Hindlimb muscle (tissue), 1 donor: ENCODE data around the gene ANXA2R. TPM values are rescaled to one million over a fixed set of nuclear protein-coding genes. Genes with fewer than 3 reads are reported as not detected.
"Not testable (repeated sequence)": the region's sequence is repeated elsewhere in the genome, so short reads cannot be mapped to it uniquely, and the experiment has no call there.

ENCODE experiments used
- DNase-seq: peaks from one replicate; pipeline ENCODE4 v3.0.0-alpha.2; 2013
- polyA plus RNA-seq: library from polyadenylated mRNA; unstranded; fragments of 120-200 nt; gene quantifications from one replicate; pipeline ENCODE4 v1.2.1, GENCODE V29; 2013; ENCODE audit not compliant: insufficient read length

ANXA2R gene
- polyA plus RNA-seq, 1 donor = 1.5 TPM

DNA sequence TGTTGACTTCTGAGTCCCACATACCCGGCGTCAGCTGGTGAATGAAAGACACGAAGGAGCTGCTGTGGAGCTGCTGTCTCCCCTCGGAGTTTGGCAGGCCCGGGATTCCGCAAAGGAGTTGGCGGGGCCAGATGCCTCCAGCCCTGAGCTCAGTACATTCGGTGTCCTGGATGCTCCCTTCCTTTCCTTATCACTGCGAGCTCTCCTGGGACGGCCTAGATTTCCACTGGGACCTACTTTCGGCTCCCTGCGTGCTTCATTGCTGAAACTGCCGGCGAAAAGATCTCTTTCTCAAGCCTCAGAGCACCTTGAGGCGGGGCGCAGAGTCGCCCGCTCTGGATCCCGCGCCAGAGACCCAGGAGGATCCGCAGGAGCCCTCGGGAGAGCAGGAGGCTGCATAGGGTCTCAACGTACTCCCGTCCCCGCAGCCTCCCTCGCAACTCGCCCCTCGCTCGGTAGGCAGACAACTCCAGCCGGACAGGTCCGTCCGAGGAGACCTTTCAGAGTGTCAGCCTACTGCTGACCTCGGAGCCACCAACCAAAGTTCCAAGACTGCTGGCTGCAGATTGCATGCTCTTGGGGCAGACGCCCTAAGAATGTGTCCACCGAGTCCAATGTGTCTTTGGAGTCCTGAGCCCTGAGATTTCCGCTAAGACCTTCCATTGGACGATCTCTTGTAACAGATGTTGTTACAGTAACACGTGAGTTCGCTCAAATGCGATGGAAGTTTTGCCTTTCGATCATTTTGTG lies 6.1 kb downstream of the ANXA2R start:
- DNase-seq = no peak

DNA sequence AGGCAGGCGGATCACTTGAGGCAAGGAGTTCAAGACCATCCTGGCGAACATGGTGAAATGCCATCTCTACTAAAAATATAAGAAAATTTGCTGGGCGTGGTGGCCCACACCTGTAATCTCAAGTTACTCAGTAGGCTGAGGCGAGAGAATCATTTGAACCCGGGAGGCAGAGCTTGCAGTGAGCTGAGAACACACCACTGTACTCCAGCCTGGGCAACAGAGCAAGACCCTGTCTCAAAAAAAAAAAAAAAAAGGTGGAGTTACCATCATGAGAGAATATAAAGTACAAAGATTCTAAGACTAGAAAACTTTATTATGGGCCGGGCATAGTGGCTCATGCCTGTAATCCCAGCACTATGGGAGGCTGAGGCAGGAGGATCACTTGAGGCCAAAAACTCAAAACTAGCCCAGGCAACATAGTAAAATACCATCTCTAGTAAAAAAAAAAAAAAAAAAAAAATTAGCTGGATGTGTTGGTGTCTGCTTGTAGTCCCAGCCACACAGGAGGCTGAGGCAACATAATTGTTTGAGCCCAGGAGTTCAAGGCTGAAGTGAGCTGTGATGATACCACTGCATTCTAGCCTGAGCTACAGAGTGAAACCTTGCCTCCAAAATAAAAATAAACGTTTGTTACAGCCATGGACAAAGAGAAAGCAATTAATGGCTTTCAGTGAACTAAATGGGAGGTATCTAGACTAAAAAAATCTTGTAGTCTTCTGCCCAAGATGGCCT lies 12.9 kb downstream of the ANXA2R start:
- DNase-seq = no peak

DNA sequence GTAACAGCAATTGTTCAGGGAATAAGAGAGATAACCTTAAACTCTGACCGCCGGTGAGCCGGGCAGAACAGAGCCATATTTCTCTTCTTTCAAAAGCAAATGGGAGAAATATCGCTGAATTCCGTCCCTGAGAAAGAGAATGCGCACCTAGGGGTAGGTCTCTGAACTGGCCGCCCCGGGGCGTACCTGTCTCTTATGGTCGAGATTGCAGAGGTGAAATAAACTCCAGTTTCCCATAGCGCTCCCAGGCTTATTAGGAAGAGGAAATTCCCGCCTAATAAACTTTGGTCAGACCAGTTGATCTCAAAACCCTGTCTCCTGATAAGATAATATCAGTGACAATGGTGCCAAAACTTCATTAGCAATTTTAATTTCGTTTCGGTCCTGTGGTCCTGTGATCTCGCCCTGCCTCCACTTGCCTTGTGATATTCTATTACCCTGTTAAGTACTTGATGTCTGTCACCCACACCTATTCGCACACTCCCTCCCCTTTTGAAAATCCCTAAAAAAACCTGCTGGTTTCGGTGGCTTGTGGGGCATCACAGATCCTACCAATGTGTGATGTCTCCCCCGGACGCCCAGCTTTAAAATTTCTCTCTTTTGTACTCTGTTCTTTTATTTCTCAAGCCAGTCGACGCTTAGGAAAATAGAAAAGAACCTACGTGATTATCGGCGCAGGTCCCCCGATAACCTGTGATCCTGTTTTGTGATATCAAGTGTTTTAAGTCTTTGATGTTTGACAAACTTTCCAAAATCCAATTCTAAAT lies 14.8 kb downstream of the ANXA2R start:
- not testable (repeated sequence) for DNase-seq

DNA sequence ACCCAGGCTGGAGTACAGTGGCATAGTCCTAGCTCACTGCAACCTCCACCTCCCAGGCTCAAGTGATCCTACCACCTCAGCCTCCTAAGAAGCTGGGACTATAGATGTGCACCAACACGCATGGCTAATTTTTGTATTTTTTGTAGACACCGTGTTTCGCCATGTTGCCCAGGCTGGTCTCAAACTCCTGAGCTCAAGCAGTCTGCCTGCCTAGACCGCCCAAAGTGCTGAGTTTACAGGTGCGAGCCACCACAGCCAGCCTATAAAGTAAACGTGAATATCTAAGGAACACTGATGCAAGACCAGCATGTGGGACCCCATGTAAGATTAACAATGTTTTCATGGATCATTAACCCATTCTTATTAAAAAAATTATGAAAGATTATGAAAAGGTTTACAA lies 15.9 kb downstream of the ANXA2R start:
- no peak for DNase-seq

DNA sequence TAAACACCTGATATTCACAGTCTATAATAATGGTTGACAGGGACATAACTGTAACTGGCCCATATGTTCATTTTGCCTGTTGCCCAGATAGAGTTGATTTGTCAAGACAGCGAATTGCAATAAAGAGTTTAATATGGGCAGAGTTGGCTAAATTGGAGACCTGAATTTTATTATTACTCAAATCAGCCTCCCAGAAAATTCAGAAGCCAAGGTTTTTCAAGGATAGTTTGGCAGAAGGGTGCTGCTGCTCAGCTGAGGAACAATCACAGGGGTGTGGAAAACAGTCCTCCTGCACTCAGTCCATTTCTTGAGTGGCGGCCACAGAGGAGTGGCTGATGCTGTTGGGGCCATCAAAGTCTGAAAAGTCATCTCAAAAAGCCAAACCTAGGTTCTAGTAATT lies 19.0 kb downstream of the ANXA2R start:
- no peak for DNase-seq

DNA sequence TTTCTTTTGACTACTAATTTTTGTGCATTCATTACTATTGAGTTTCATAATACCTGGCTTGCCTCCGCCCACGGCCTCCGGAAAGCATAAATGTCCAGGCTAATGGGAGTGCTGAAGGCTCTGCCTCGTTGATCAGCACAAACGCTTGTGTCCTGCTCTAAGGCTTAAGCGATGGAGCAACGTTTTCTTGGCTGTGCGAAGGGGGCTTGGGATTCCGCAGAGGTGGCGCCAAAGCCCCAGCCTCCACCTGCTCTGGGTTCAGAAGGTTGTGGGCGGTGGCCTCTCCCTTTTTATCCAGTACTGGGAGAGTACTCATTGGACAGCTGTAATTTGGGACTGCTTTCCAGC lies 19.7 kb downstream of the ANXA2R start:
- no peak for DNase-seq

DNA sequence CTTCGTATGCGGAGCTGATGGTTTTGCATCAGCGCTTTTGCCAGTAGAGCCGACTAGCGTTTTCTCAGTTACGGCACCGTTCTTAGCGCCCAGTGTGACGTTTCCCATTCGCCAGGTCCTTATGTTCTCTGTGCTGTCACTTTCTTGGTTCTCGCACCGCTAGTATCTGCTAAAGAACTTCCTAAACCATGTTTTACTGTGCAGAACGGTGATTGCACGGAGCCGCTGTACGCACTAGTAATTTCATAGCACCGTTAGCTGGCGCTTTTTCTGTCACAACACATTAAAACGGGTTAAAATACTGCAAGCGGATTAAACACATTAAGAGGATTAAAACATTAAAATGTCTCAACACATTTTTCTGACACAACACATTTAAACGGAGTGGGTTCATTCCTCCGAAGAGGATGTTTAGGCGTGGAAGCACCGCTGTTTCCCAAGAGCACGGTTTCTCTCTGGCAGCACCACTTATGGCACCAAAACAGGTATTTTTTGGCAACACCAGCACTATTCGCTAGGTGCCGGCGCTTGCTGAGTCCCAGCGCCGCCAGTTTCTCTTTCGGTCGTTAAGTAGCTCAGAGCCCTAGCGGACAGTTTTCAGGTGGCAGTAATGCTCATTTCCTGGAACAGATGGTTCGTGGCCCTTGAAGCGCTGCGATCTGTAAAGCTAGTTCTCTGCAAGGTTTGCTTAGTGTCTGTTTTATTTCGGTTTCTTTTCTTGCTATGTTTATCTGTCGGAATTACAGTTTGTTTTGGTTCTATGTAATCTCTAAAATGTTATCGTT lies 20.3 kb downstream of the ANXA2R start:
- DNase-seq = peak; percentile 52

DNA sequence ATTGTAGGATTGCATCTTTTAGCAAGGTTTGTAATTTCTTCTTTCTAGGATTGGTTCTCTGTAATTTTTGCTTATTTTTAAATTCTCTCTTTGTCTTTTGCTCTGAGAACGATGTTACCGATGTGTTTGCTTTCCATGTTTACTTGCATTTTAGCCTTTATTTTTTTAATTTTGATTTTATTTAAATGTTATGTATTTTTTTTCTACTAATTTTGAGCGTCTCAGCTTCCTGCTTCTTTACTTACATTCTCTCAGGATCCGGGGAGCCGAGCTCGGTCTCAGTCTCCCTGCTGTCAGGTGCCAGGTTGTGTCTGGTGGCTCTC lies 20.9 kb downstream of the ANXA2R start:
- no peak for DNase-seq

DNA sequence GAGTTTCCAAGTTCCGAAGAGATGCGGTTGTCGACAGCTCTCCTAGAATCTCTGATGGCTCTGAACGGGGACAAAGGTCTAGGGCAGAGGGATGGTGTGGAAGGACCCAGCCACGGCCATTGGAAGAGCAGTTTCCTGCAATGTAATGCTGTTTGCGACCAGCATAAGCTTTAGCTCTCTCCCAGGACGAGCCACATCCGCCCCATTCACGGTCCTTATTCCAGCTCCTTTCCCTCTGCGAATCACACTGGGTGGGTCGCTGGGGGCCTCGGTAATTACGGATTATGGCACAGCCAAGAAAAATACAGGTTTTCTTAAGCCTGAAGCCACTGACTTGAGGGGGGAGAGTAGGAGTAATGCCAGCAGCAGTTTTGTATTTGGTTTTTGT lies 22.7 kb downstream of the ANXA2R start:
- DNase-seq = no peak

DNA sequence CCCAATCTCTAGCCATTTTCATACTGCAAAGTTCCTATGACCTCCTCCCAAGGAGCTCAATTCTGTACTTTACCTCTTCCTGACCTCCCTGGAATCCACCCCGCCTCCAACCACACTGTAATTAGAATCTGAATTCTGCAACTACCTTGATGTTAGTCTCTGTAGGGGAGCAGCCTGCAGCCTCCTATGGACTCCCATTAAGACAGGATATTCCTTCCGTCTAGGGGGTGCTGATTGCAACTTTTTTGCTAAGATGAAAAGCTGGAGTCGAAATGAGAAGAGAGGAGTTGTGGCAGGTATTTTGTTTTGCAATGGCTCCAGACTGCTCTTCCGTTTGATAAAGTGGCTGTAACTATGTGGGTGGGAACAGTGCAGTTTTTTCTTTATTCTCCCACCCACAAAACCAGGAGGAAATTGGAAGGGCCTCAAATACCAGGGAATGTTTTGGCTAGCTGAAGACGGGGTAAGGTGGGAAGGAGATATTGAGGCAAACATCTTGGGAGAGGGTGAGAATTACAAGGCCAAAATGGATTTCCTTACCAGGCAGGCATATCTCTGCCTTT lies 23.8 kb downstream of the ANXA2R start:
- DNase-seq = no peak

DNA sequence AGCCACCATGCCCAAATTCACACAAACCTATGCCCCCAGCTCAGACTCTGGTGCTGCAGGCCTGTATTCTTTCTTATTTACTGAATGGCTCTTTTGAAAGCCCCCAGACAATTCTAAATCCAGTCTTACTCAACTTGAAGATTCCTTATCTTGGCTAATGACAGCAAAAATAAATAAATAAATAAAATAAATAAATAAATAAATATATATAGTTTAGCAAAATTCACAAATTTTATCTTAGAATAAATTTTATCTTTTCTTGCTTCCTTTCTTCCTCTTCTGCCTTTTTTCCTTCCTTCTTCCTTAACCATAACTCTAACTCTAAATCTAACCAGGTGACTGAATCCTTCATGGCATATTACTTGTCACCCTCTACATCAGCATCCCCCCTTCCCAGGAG lies 25.6 kb downstream of the ANXA2R start:
- no peak for DNase-seq

DNA sequence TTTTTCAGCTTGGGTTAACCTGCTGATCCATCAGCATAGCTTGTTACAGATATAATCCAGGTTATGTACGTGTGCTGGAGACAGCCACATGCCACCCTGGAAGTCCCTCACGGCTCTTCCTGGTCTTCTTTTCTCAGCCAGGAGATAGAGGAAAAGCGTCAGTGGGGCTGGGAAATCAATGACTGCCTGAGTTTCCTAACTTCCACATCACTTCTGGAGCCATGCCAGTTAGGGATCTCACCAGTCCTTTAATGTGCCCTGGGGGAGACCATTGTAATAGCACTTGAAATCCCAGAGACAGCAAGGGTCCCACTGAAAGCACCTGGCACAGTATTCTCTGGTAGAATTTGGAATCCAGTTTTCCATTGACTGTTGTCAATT lies 29.2 kb downstream of the ANXA2R start:
- DNase-seq = no peak

DNA sequence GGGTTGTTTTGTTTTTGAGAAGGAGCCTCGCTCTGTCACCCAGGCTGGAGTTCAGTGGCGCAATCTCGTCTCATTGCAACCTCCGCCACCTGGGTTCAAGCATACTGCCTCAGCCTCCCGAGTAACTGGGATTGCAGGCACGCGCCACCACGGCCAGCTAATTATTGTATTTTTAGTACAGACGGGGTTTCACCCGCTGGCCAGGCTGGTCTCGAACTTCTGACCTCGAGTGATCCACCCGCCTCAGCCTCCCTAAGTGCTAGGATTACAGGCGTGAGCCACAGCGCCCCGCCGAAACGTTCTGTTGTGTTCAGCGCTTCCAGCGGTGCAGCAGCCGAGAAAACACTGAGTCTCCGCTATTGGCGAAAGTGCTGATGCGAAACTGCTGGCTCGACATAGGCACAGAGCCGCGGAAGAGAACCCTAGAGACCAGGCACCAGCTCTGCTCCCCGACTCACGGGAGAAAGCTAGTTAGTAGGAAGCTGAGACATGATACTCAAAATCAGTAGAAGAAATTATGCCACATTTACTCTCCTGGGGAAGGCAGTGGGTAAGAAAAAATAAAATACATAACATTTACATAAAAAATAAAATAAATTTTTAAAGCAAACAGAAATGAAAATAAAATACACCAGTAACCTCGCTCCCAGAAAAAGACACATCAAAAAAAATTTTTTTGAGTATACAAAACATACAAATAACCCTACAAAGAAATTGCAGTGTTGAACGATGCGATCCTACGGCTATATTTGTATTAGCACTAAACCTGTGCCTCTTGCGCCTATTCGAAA lies 31.6 kb downstream of the ANXA2R start:
- DNase-seq = peak; percentile 82

DNA sequence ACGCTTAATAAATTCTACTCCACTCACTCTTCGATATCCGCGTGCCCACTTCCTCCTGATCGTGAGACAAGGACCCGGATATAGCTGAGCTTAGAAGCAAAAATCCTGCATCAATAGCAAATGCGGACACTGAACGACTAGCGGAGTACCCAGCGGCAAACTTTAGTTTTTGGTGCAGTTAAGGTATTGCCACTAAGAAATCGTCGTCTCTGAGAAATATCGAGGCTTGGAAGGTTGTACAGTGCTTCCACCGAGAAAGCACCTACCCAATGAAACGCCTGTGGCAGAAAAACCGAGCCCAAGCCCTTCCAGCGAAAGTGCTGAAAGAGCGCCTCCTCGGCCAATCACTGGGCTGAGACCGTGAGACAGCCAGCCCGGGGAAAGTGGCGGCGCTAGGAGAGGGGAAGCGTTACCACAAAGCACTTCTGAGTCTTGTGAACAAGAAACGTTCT lies 32.2 kb downstream of the ANXA2R start:
- peak; percentile 54 for DNase-seq

DNA sequence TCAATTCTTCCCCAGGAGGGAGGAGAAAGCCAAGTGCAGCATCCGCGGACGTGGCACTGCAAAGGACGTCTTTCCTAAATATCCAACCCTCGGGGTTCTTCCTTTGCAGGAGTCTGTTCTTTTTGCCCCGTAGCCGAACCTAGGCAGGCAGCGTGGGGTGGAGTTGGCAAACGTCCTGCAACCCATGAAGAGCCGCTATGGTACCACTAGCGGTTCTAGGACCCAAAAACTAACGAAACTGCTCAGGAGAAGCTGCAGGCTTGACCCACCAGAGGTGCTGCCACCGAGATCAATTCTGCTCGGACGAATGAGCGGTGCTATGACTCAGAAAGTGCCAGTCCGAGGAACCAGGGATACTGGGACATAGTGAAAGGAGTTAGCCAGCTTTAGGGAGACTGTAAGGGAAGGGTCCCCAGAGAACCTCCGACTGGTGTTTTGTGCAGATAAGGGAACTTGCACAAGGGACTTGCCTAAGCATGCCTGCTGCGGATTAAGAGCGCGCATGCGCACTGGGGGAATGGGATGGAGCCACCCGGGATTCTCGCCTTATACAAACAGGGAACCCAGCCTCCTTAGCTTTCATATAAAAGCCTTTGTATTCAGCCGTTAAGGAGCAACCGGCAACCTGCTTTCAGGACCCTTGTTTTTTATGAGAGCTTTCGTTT lies 32.7 kb downstream of the ANXA2R start:
- DNase-seq = peak; percentile 82

DNA sequence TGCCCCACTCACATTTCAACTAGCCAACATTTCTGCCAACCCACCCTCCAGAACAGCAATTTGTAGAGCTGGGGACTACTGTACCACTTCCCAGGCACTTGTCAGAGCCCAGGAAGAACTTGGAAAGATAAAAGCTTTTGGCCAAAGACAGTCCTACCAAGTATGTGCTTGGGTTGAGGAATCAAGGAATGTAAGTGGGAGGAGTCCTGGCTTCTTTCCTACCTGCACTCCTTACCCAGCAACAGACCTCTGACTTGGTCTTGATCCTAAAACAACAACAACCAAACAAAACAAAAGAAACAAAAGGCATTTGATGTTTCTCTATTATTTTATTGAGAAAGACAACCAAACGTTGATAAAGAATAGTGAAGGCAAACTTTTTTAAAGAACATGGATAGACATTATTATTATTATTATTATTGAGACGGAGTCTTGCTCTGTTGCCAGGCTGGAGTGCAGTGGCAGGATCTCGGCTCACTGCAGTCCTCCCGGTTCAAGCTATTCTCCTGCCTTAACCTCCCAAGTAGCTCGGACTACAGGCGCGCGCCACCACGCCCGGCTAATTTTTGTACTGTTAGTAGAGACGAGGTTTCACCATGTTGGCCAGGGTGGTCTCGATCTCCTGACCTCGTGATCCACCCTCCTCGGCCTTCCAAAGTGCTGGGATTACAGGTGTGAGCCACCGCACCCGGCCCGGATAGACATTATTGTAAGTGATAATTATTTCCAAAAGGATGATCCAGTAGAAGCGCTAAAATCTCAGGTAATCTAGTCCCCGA lies 33.5 kb downstream of the ANXA2R start:
- no peak for DNase-seq

DNA sequence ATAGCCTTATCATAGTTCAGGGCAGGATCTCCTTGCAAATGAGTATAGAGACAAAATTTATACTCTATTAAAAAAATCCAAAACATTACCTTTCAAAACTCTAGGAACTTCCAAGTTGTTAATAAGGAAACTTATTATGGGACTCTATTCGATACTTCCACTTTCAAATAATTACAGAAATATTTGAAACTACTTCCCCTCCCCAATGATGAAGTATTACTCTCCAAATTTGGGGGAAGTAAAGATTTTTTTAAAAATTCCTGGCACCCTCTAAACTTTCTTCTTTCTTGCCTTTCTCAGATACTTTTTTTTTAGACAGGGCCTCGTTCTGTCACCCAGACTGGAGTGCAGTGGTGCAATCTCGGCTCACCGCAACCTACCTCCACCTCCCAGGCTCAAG lies 35.1 kb downstream of the ANXA2R start:
- no peak for DNase-seq

DNA sequence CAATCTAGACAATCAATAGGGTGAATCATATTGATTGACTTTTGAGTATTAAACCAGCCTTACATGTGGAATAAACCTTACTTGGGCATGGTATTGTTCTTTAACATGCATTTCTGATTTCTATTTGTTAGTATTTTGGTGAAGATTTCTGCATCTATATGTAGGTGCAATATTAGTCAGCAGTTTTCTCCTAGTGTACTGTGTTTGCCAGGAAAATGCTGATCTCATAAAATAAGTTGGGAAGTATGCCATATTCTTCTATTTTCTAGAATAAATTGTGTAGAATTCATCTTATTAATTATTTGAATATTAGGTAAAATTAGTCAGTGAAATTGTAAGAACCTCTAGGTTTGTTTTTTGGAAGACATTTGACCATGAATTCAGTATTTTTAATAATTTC lies 38.4 kb downstream of the ANXA2R start:
- DNase-seq = no peak

DNA sequence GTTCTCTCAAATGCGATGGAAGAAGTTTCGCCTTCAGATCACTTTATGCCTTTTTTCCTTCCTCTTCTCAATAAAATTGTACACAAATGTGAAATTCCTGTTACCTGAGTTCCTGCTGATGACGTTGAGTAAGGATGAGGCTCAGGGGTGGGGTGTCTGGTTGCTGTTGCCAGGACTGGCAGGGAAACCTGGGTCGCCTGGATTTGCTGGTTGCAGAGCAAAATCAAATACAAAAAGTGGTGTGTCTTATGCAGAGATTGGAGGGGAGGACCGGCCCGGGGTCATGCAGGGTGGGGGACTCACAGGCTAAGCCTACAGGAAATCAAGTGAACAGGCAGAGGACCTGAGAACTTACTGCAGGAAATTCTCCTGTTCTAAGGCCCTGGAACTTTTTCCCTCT lies 39.2 kb downstream of the ANXA2R start:
- no peak for DNase-seq

DNA sequence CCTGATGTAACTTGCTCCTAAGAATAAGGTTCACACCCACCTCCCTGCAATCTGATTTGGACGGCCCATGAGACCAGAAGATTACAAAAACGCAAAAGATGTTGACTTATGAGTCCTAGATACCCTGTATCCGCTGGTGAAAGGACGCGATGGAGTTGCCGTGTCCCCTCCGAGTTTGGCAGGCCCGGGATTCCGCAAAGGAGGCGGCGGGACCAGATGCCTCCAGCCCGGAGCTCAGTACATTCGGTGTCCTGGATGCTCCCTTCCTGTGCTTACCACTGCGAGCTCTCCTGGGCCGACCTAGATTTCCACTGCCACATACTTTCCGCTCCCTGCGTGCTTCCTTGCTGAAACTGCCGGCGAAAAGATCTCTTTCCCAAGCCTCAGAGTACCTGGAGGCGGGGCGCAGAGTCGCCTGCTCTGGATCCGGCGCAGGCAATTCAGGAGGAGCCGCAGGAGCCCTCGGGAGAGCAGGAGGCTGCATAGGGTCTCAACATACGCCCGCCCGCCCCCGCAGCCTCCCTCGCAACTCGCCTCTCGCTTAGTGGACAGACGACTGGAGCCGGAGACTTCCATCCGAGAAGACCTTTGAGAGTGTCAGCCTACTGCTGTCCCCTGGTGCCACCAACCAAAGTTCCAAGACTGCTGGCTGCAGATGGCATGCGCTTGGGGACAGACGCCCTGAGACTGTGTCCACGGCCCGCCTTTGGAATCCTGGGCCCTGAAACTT lies 39.8 kb downstream of the ANXA2R start:
- no peak for DNase-seq
